DND-41 (cell line): ENCODE measurements around the gene SLC48A1.

Experiments used
- ATAC-seq: fragments of 200-7000 bp; cut with Tn5 transposase; 3 replicates; pipeline ENCODE4 v1.9.1; 2021; ENCODE audit warnings: low read depth; ENCODE audit not compliant: insufficient read depth
- DNase-seq: peaks from one replicate; pipeline ENCODE4 v3.0.0-alpha.2; 2020
- H2AFZ ChIP-seq: 2 replicates; pipeline ENCODE4 v1.6.0; 2012; ENCODE audit warnings: low read depth, low read length
- H3K27ac ChIP-seq: 2 replicates; pipeline ENCODE4 v1.5.1; 2012; ENCODE audit warnings: low read length, inconsistent platforms
- H3K27me3 ChIP-seq: fragments of 200-600 bp; sonication (generic); 2 replicates; pipeline ENCODE4 v1.6.0; 2012; ENCODE audit warnings: low read length, mild to moderate bottlenecking, inconsistent platforms; ENCODE audit not compliant: insufficient read depth, poor library complexity
- H3K36me3 ChIP-seq: 2 replicates; pipeline ENCODE4 v1.5.1; 2012; ENCODE audit warnings: low read length, inconsistent platforms; ENCODE audit not compliant: insufficient read depth
- H3K4me1 ChIP-seq: 2 replicates; pipeline ENCODE4 v1.5.1; 2012; ENCODE audit warnings: mild to moderate bottlenecking, low read length; ENCODE audit not compliant: insufficient read depth
- H3K4me2 ChIP-seq: 2 replicates; pipeline ENCODE4 v1.6.0; 2012; ENCODE audit warnings: mild to moderate bottlenecking, moderate library complexity, low read length, inconsistent platforms; ENCODE audit not compliant: insufficient read depth
- H3K4me3 ChIP-seq, 2 experiments: fragments of 200-600 bp in 1 of 2; shearing (Covaris generic) in 1 of 2; 2 replicates each; pipeline ENCODE4 v1.5.1; 2012 to 2016; ENCODE audit warnings: inconsistent platforms in 2 of 2, low read length in 2 of 2, mild to moderate bottlenecking in 2 of 2, low read depth in 1 of 2, moderate library complexity in 1 of 2
- H3K79me2 ChIP-seq: 2 replicates; pipeline ENCODE4 v1.6.0; 2012; ENCODE audit warnings: low read length, inconsistent platforms; ENCODE audit not compliant: insufficient read depth
- H3K9ac ChIP-seq: 2 replicates; pipeline ENCODE4 v1.6.0; 2012; ENCODE audit warnings: low read depth, mild to moderate bottlenecking, inconsistent platforms, low read length, moderate library complexity
- H3K9me3 ChIP-seq: 2 replicates; pipeline ENCODE4 v1.5.1; 2012; ENCODE audit warnings: low read length, moderate library complexity, mild to moderate bottlenecking, inconsistent platforms; ENCODE audit not compliant: insufficient read depth, severe bottlenecking
- H4K20me1 ChIP-seq: 2 replicates; pipeline ENCODE4 v1.6.0; 2012; ENCODE audit warnings: low read length; ENCODE audit not compliant: insufficient read depth
- EZH2 ChIP-seq: IDR thresholded peaks from 3 replicates; pipeline ENCODE4 v1.6.1; 2012; ENCODE audit warnings: borderline replicate concordance, low read depth, mild to moderate bottlenecking, moderate library complexity, low read length, inconsistent platforms; ENCODE audit not compliant: severe bottlenecking
- TF ChIP-seq, protein P1 (sequence below): IDR thresholded peaks from 2 replicates; pipeline ENCODE4 v1.5.1; 2012; ENCODE audit warnings: borderline replicate concordance, low read length, moderate library complexity, mild to moderate bottlenecking; ENCODE audit not compliant: poor library complexity, severe bottlenecking; ENCODE audit errors: extremely low read depth

The SLC48A1 gene

DNA sequence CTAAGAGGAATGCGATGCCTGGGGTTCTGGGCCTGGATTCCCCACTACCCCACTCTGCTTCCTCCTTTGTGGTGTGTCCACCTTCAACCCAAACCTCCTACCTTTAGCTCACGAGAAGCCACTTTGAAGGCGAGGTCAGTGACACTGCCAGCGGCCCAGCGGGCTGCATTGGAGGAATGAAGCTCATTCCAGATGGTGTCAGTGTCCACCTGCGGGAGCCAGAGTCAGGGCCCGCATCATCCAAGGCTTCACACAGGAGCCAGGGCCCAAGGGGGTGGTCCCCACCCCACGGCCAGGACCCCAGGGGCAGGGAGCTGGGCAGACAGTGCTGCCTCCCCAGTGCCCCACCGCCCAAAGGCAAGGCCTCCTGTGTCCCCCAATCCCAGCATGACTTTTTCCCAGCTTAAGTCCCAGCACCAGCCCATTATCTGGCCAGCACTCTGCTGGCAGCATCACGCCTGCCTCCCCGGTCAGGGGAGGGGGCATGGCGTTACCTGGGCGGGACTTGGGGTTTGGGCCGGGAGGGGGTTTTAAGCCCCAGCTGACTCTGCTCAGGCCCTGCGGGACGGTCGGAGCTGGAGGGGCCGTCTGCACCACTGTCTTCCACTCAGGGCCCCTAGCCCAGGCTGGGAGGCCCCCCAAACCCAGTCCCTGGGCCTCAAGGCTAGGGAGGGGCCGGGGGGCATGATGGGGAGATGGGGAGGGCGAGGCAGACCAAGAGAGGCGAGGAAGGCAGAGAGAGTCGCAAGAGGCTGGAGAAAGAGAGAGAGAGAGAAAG is 16.9 kb downstream of the SLC48A1 start:
- Histone ChIP-seq H3K27ac (no peak overlapping the region), H3K9me3 (no peaks in the 10 kb centered on the region), H3K9ac (no peak overlapping the region), H3K79me2 (no peaks in the 10 kb centered on the region), H3K4me2 (no peak overlapping the region), H2AFZ (no peak overlapping the region), H3K4me1 (no peaks in the 10 kb centered on the region), H3K4me3 (no peak overlapping the region), H4K20me1 (no peaks in the 10 kb centered on the region; the same call in 1 of the 2 replicates), H3K36me3 (peaks cover 18% of the 10 kb centered on the region), H3K27me3 (no peaks in the 10 kb centered on the region)
- ATAC-seq (no peak), DNase-seq (no peak)
- TF ChIP-seq, protein P1, sequence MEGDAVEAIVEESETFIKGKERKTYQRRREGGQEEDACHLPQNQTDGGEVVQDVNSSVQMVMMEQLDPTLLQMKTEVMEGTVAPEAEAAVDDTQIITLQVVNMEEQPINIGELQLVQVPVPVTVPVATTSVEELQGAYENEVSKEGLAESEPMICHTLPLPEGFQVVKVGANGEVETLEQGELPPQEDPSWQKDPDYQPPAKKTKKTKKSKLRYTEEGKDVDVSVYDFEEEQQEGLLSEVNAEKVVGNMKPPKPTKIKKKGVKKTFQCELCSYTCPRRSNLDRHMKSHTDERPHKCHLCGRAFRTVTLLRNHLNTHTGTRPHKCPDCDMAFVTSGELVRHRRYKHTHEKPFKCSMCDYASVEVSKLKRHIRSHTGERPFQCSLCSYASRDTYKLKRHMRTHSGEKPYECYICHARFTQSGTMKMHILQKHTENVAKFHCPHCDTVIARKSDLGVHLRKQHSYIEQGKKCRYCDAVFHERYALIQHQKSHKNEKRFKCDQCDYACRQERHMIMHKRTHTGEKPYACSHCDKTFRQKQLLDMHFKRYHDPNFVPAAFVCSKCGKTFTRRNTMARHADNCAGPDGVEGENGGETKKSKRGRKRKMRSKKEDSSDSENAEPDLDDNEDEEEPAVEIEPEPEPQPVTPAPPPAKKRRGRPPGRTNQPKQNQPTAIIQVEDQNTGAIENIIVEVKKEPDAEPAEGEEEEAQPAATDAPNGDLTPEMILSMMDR = no peak
- TF ChIP-seq EZH2 = no peak

DNA sequence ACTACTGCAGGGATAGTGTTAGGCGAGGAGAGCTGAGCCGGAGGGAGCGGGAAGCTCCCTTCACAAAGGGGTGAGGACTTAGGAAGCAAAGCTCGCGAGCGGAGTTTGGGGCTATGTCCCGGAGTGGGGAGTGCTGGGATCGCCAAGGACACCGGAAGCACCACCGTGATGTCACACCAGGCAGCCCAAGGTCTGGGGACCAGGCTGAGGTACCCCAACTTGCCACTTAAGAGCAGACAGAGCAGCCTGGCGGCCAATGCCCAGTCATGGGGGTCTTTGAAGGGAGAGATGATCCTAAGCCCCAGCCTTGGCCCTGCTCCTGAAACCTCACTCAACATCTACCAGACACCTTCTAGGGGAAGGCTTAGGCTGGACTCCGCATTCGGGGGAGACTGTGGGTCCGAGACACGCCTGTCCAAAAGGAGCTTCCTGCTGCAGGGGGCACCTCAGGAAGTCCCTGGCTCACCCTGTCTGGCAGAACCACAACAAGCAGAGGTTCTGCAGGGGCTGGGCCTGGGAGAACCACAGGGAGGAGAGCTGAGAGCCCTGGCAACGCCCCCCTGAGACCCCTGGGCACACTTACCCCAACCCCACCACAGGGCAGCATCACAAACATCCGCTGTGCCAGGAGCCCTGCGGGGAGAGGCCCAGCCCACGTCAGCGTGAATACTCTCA is 17.8 kb downstream of the SLC48A1 start:
- no peak overlapping the region for H3K9ac ChIP-seq
- no peak overlapping the region for H3K4me2 ChIP-seq
- ATAC-seq = no peak
- H3K27me3 ChIP-seq = no peaks in the 10 kb centered on the region
- TF ChIP-seq, protein P1 = no peak
- H3K36me3 ChIP-seq = 0 out of 2 replicates have a peak, but pooled peaks cover 11% of the 10 kb centered on the region
- H3K79me2 ChIP-seq = no peaks in the 10 kb centered on the region
- no peak overlapping the region for H3K27ac ChIP-seq
- H2AFZ ChIP-seq = no peak overlapping the region
- no peak overlapping the region for H3K4me3 ChIP-seq
- DNase-seq = no peak
- no peaks in the 10 kb centered on the region for H3K9me3 ChIP-seq
- no peaks in the 10 kb centered on the region for H3K4me1 ChIP-seq
- H4K20me1 ChIP-seq = no peaks in the 10 kb centered on the region; the same call in 1 of the 2 replicates

DNA sequence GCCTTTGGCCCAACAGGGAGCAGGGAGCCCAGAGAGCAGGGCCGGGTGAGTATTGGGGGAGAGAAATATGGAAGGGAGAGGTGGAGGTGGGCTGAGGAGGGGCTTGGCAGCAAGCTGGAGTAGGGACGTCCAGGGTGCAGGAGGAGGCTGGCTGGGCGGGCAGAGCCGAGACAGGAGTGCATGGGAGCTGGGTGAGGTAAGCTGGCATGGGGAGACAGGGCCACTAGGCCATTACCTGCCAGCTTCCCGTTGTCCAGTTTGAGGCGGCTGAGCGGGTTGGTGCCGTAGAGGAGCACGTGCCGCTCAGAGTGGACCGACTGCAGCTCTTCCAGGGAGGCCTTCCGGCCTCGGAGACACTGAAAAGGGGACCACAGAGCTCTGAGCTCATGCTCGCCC is 18.3 kb downstream of the SLC48A1 start:
- DNase-seq = no peak
- Histone ChIP-seq H3K79me2 (no peaks in the 10 kb centered on the region), H3K4me2 (no peak overlapping the region), H4K20me1 (no peaks in the 10 kb centered on the region; the same call in 1 of the 2 replicates), H3K27ac (no peak overlapping the region), H3K9ac (no peak overlapping the region), H3K4me1 (no peaks in the 10 kb centered on the region), H3K9me3 (no peaks in the 10 kb centered on the region), H3K36me3 (0 out of 2 replicates have a peak, but pooled peaks cover 11% of the 10 kb centered on the region), H3K4me3 (no peak overlapping the region), H2AFZ (no peak overlapping the region), H3K27me3 (no peaks in the 10 kb centered on the region)
- TF ChIP-seq EZH2 = no peak
- TF ChIP-seq, protein P1 = no peak
- ATAC-seq = no peak
